ENCODE measurements around the gene EXOC7.
"Not testable (repeated sequence)": the region's sequence is repeated elsewhere in the genome, so short reads cannot be mapped to it uniquely, and the experiment has no call there.

The EXOC7 gene

GRCh38 chr17:76086384-76086783 is 17.2 kb downstream of the EXOC7 start:
- DNase-seq (ENCODE audit: low spot score), result no peak

- DNase-seq (ENCODE audit: low spot score), result no peak
These were observed 17.7 kb downstream of the EXOC7 start for GRCh38 chr17:76085731-76086366.

- no peak for DNase-seq (ENCODE audit: low spot score)
These were observed 18.4 kb downstream of the EXOC7 start for GRCh38 chr17:76085066-76085730.

- DNase-seq (ENCODE audit: low spot score), result no peak
These were observed 19.9 kb downstream of the EXOC7 start for GRCh38 chr17:76083536-76084182.

DNA sequence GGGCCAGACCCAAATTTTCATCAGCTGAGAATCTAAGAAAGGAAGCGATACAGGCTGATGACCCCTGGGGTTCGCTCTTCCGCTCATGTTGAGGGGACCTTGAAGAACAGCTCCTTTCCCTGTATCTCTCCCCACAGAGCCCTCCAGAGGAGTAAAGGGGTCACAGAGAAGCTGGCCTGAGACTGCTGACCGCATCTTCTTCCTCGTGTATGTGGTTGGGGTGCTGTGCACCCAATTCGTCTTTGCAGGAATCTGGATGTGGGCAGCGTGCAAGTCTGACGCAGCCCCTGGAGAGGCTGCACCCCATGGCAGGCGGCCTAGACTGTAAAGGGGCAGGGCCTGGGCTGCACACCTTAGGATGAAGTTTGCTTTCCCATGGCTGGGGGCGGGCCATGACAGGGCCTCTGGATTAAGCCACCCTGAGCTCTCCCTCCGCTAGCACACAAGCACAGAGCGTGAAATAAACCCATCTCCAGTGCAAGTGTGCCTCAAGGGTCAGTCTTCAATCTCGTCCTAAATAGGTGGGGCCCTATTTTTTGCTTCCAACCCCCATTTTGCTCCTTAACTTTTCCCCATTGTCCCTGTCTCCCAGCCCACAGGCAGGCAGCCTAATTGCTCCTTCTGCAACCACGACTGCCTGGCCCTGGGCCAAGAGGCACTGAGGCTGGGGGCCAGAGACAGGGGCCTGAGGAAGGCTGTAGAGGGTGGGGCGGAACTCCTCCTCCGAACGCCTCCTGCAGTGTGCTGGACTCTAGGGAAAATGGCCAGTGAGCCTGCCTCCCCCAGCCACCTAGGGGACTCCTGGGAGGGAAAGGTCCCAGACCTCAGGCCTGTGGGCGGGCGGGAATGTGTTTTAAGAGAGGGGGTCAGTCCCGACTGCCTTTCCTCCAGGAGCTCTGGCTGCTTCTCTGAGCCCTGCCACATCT is 21.0 kb downstream of the EXOC7 start:
- DNase-seq (ENCODE audit: low spot score), result no peak

- no peak for DNase-seq (ENCODE audit: low spot score)
These were observed 22.0 kb downstream of the EXOC7 start for GRCh38 chr17:76081295-76082210.

GRCh38 chr17:76080768-76081287 is 22.8 kb downstream of the EXOC7 start:
- DNase-seq (ENCODE audit: low spot score), result no peak

GRCh38 chr17:76079956-76080767 is 23.4 kb downstream of the EXOC7 start:
- DNase-seq (ENCODE audit: low spot score), result peak; percentile 33

DNA sequence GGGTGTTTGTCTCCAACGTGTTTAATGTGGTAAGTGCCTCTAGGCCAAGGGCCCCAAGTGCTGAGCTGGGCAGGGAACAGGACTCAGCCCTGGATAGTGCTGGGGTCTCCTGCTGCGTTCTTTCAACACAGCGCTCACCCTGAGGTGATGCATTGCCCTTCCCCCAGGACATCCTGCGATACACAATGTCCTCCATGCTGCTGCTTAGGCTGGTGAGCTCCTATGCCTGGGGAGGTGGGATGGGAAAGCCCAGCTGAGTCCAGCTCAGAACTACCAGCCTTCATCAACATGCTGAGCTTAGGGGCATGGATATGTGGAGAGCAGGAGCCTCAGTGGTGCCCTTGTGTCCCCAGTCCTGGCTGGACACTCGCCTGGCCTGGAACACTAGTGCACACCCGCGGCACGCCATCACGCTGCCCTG is 24.0 kb downstream of the EXOC7 start:
- DNase-seq (ENCODE audit: low spot score), result no peak

GRCh38 chr17:76078860-76079534 is 24.6 kb downstream of the EXOC7 start, which contains the start of gene ZACN:
ZACN (plus strand) TSS chr17:76079182; CDS start chr17:76079265, 83 bp downstream.
- no peak for DNase-seq (ENCODE audit: low spot score)

DNA sequence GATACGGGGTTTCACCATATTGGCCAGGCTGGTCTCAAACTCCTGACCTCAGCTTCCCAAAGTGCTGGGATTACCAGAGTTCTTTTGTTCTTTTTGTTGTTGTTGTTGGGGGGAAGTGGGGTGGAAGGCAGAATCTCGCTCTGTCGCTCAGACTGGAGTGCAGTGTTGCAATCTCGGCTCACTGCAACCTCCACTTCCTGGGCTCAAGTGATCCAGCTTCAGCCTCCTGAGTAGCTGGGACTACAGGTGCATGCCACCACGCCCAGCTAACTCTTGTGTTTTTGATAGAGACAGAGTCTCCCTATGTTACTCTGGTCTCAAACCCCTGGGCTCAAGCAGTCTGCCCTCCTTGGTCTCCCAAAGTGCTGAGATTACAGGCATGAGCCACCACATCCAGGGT is 25.2 kb downstream of the EXOC7 start:
- DNase-seq (ENCODE audit: low spot score), result not testable (repeated sequence)

- DNase-seq (ENCODE audit: low spot score), result no peak
These were observed 25.9 kb downstream of the EXOC7 start for GRCh38 chr17:76077584-76078110.

DNA sequence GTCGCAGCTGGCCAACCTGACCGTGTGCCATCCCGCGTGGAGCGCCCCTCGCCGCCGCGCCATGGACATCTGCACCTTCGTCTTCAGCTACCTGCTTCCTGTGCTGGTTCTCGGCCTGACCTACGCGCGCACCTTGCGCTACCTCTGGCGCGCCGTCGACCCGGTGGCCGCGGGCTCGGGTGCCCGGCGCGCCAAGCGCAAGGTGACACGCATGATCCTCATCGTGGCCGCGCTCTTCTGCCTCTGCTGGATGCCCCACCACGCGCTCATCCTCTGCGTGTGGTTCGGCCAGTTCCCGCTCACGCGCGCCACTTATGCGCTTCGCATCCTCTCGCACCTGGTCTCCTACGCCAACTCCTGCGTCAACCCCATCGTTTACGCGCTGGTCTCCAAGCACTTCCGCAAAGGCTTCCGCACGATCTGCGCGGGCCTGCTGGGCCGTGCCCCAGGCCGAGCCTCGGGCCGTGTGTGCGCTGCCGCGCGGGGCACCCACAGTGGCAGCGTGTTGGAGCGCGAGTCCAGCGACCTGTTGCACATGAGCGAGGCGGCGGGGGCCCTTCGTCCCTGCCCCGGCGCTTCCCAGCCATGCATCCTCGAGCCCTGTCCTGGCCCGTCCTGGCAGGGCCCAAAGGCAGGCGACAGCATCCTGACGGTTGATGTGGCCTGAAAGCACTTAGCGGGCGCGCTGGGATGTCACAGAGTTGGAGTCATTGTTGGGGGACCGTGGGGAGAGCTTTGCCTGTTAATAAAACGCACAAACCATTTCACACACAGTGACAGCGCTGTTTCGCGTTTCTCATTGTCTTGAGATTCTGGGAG is 26.6 kb downstream of the EXOC7 start:
- no peak for DNase-seq (ENCODE audit: low spot score)

DNA sequence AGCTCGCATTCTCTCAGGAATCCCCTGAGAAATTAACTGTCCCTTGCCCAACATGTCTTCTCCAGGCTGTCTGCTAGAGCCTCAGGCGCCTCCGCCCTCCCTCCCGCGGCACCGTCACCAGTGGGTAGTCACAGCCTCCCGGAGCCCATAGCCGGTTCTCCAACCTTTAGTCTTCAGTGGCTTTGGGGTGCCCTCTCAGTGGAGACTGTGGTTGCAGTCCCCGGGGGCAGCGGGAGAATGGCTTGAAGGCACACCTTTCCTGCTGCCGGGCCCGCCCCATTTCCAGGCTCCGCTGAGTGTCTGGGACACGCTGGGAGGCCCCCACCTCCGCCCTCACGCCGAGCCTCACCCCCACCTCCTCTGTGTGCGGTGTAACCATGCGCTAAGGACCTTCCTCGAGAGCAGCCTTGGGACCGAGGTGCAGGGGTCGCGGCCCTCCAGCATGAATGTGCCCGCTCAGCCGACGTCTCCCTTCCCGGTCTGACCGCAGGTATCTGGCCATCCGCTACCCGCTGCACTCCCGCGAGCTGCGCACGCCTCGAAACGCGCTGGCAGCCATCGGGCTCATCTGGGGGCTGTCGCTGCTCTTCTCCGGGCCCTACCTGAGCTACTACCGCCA is 27.3 kb downstream of the EXOC7 start:
- DNase-seq (ENCODE audit: low spot score), result no peak

DNA sequence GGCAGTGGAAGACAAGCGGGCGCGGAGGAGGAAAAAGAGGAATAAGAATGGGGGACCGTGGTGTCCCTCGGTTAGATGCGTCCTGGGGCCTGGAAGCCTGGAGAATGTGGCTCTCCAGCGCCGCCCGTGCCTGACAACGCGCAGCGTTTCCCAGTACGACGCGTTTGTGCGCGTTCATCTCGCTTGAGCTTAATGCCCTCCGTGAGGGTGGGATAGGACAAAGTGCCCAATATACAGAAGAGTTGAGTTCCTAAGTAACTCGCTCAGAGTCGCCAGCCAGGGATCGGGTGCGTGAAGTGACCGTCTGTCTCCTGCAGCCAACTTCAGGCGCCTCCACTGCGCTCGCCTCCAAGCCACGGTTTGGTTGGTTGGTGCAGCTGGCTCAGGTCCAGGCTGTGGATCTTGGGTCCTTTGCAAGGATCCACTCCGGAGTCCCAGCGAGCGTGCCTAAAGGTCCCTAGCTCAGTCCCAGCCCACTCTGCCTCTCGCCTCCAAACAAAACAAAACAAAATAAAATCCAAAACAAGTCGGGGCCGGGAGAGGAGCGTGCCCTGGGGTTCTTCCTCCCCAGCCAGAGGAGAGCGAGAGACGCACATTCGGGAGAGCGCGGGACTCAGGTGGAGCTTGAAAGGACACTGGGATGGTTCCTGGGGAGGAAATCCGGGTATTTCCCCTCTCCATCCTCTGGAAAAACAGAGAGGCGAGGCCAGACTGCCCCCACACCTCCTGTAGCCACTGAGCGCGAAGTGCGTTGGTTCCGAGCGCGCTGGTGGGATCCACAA is 28.0 kb downstream of the EXOC7 start:
- DNase-seq (ENCODE audit: low spot score), result no peak

GRCh38 chr17:76074390-76075363 is 28.9 kb downstream of the EXOC7 start, which contains the start of gene GALR2:
GALR2 (plus strand) TSS chr17:76074781; CDS start chr17:76074884, 103 bp downstream.
- DNase-seq (ENCODE audit: low spot score), result no peak
